K562 (cell line): Measurements from ENCODE around the gene TCEA3. TPM values are rescaled to one million over a fixed set of nuclear protein-coding genes. Genes with fewer than 3 reads are reported as not detected.
A peak's percentile ranks its signal among the peaks of the same experiment; 100 is the strongest.

ENCODE experiments used
- ETV5 ChIP-seq: sonication (generic); formaldehyde crosslinking; IDR thresholded peaks from 2 replicates; pipeline ENCODE4 v1.4.0; 2020; ENCODE audit warnings: low read depth, mild to moderate bottlenecking, missing genetic modification reagents
- HNRNPL ChIP-seq: fragments of 200-400 bp; formaldehyde crosslinking; IDR thresholded peaks from 2 replicates; pipeline ENCODE4 v1.6.1; 2017; ENCODE audit warnings: low read depth, mild to moderate bottlenecking, low read length
- KDM2B ChIP-seq: fragments of 250-450 bp; sonication (Bioruptor Pico); IDR thresholded peaks from 2 replicates; pipeline ENCODE4 v1.8.0; 2021; ENCODE audit warnings: mild to moderate bottlenecking, moderate library complexity
- POLR2G ChIP-seq: fragments of 200-400 bp; formaldehyde crosslinking; IDR thresholded peaks from 2 replicates; pipeline ENCODE4 v1.6.1; 2017; ENCODE audit warnings: low read depth, mild to moderate bottlenecking, antibody characterized with exemption, low read length, moderate library complexity
- SMARCC2 ChIP-seq: fragments of 450-650 bp; IDR thresholded peaks from 2 replicates; pipeline ENCODE4 v1.6.1; 2017; ENCODE audit warnings: antibody characterized with exemption, moderate library complexity, mild to moderate bottlenecking, low read depth
- ZNF311 ChIP-seq: fragments of 250-450 bp; sonication (Bioruptor Pico); IDR thresholded peaks from 2 replicates; pipeline ENCODE4 v1.4.0; 2020; ENCODE audit warnings: mild to moderate bottlenecking, moderate library complexity
- ZNF584 ChIP-seq: fragments of 200-800 bp; sonication (Bioruptor generic); IDR thresholded peaks from 2 replicates; pipeline ENCODE4 v1.6.1; 2016; ENCODE audit warnings: low read depth, mild to moderate bottlenecking, missing genetic modification characterization, missing compliant biosample characterization
- ZNF778 ChIP-seq: fragments of 450-650 bp; formaldehyde crosslinking; IDR thresholded peaks from 2 replicates; pipeline ENCODE4 v1.4.0; 2020; ENCODE audit warnings: mild to moderate bottlenecking, moderate library complexity
- polyA plus RNA-seq, 8 experiments: library from polyadenylated mRNA; depleted of rRNA in 4 of 8; stranded (reverse) in 5 of 8; unstranded in 3 of 8; fragments of >200 nt; fragmentation: Nextera tagmentation in 2 of 8; fragmentation: Illumina TruSeq in 1 of 8; extraction: Ambion mirVana in 2 of 8; extraction: Trizol in 1 of 8; gene quantifications; 2 replicates each; pipeline versions ENCODE4 v1.2.1 to v1.2.3, GENCODE V29; 2011 to 2014; ENCODE audit warnings: inconsistent platforms in 1 of 8, missing spikeins in 1 of 8
- total RNA-seq, 7 experiments: library from RNA; depleted of rRNA in 6 of 7; stranded (reverse); fragments of >200 nt in 6 of 7; fragmentation: Illumina TruSeq in 2 of 7; extraction: Trizol in 2 of 7; gene quantifications; 2 replicates each; pipeline versions ENCODE4 v1.2.1 to v1.2.3, GENCODE V29; 2011 to 2021; ENCODE audit warnings: low replicate concordance in 1 of 7
- TF ChIP-seq, protein P1 (sequence below): fragments of 200-800 bp; sonication (Bioruptor generic); IDR thresholded peaks from 2 replicates; pipeline ENCODE4 v1.6.1; 2017; ENCODE audit warnings: missing genetic modification characterization, missing compliant biosample characterization
- TF ChIP-seq, protein P2 (sequence below): sonication (generic); formaldehyde crosslinking; IDR thresholded peaks from 2 replicates; pipeline ENCODE4 v1.8.1; 2023; ENCODE audit warnings: mild to moderate bottlenecking, missing genetic modification reagents
- TF ChIP-seq, protein P3 (sequence below): sonication (generic); formaldehyde crosslinking; IDR thresholded peaks from 2 replicates; pipeline ENCODE4 v1.8.1; 2023; ENCODE audit warnings: missing genetic modification reagents, mild to moderate bottlenecking, borderline replicate concordance
- TF ChIP-seq, protein P4 (sequence below): fragments of 250-450 bp; sonication (Bioruptor Pico); IDR thresholded peaks from 2 replicates; pipeline ENCODE4 v1.8.0; 2022; ENCODE audit warnings: inconsistent platforms
- TF ChIP-seq, protein P5 (sequence below): sonication (generic); formaldehyde crosslinking; IDR thresholded peaks from 2 replicates; pipeline ENCODE4 v1.4.0; 2020; ENCODE audit warnings: mild to moderate bottlenecking, missing genetic modification reagents

The TCEA3 gene
- total and polyA plus RNA-seq, 9 of the 15 experiments (the other 6 are each of a cell fraction or from before 2014, with no cell fraction given), result 0.03 to 0.55 (median 0.36) TPM

DNA sequence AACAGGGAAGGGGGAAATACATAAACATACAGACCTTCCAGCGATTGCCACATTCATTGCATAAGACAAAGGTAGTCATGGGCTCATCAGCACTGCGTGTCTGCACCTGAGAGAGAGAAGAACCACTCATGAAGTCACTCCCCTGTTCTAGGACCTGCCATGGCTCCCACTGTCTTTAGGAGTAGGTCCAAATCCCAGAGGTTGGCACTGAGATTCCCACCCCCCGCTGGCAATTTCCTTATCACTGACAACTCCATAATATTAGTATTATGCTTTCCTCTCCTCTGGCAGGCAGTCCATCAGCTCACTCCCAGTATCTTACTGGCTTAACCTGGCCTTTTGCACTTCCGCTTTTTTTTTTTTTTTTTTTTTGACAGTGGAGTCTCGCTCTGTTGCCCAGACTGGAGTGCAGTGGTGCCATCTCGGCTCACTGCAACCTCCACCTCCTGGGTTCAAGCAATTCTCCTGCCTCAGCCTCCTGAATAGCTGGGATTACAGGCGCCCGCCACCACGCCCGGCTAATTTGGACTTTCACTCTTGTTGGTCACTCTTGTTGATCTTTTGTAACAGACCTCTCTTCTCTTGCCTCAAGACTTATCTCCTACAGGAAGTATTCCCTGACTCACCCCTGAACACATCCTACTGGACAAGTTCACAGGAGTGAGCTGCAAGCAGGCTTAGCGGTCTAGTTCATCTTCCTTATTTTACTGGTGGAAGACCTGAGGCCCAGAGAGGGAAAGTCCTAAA, 40.1 kb downstream of the TCEA3 start (continued):
- TF ChIP-seq, protein P1, sequence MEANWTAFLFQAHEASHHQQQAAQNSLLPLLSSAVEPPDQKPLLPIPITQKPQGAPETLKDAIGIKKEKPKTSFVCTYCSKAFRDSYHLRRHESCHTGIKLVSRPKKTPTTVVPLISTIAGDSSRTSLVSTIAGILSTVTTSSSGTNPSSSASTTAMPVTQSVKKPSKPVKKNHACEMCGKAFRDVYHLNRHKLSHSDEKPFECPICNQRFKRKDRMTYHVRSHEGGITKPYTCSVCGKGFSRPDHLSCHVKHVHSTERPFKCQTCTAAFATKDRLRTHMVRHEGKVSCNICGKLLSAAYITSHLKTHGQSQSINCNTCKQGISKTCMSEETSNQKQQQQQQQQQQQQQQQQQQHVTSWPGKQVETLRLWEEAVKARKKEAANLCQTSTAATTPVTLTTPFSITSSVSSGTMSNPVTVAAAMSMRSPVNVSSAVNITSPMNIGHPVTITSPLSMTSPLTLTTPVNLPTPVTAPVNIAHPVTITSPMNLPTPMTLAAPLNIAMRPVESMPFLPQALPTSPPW (CRISPR knock-in tag), result peak; percentile 20; the same call in 1 of the 2 replicates
- TF ChIP-seq SMARCC2, result peak; percentile 69; the same call in 1 of the 2 replicates
- TF ChIP-seq HNRNPL, result no peak
- TF ChIP-seq ZNF778, result no peak
- TF ChIP-seq, protein P2, sequence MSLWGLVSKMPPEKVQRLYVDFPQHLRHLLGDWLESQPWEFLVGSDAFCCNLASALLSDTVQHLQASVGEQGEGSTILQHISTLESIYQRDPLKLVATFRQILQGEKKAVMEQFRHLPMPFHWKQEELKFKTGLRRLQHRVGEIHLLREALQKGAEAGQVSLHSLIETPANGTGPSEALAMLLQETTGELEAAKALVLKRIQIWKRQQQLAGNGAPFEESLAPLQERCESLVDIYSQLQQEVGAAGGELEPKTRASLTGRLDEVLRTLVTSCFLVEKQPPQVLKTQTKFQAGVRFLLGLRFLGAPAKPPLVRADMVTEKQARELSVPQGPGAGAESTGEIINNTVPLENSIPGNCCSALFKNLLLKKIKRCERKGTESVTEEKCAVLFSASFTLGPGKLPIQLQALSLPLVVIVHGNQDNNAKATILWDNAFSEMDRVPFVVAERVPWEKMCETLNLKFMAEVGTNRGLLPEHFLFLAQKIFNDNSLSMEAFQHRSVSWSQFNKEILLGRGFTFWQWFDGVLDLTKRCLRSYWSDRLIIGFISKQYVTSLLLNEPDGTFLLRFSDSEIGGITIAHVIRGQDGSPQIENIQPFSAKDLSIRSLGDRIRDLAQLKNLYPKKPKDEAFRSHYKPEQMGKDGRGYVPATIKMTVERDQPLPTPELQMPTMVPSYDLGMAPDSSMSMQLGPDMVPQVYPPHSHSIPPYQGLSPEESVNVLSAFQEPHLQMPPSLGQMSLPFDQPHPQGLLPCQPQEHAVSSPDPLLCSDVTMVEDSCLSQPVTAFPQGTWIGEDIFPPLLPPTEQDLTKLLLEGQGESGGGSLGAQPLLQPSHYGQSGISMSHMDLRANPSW (CRISPR knock-in tag), result no peak
- TF ChIP-seq, protein P3, sequence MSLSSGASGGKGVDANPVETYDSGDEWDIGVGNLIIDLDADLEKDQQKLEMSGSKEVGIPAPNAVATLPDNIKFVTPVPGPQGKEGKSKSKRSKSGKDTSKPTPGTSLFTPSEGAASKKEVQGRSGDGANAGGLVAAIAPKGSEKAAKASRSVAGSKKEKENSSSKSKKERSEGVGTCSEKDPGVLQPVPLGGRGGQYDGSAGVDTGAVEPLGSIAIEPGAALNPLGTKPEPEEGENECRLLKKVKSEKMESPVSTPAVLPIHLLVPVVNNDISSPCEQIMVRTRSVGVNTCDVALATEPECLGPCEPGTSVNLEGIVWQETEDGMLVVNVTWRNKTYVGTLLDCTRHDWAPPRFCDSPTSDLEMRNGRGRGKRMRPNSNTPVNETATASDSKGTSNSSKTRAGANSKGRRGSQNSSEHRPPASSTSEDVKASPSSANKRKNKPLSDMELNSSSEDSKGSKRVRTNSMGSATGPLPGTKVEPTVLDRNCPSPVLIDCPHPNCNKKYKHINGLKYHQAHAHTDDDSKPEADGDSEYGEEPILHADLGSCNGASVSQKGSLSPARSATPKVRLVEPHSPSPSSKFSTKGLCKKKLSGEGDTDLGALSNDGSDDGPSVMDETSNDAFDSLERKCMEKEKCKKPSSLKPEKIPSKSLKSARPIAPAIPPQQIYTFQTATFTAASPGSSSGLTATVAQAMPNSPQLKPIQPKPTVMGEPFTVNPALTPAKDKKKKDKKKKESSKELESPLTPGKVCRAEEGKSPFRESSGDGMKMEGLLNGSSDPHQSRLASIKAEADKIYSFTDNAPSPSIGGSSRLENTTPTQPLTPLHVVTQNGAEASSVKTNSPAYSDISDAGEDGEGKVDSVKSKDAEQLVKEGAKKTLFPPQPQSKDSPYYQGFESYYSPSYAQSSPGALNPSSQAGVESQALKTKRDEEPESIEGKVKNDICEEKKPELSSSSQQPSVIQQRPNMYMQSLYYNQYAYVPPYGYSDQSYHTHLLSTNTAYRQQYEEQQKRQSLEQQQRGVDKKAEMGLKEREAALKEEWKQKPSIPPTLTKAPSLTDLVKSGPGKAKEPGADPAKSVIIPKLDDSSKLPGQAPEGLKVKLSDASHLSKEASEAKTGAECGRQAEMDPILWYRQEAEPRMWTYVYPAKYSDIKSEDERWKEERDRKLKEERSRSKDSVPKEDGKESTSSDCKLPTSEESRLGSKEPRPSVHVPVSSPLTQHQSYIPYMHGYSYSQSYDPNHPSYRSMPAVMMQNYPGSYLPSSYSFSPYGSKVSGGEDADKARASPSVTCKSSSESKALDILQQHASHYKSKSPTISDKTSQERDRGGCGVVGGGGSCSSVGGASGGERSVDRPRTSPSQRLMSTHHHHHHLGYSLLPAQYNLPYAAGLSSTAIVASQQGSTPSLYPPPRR (CRISPR knock-in tag), result no peak
- TF ChIP-seq ETV5 (CRISPR knock-in tag), result peak; percentile 57; the same call in 1 of the 2 replicates
- TF ChIP-seq ZNF584, result peak; percentile 69; the same call in 1 of the 2 replicates
- TF ChIP-seq KDM2B (CRISPR knock-in tag), result no peak
- TF ChIP-seq ZNF311, result no peak
- TF ChIP-seq POLR2G, result no peak
- TF ChIP-seq, protein P4, sequence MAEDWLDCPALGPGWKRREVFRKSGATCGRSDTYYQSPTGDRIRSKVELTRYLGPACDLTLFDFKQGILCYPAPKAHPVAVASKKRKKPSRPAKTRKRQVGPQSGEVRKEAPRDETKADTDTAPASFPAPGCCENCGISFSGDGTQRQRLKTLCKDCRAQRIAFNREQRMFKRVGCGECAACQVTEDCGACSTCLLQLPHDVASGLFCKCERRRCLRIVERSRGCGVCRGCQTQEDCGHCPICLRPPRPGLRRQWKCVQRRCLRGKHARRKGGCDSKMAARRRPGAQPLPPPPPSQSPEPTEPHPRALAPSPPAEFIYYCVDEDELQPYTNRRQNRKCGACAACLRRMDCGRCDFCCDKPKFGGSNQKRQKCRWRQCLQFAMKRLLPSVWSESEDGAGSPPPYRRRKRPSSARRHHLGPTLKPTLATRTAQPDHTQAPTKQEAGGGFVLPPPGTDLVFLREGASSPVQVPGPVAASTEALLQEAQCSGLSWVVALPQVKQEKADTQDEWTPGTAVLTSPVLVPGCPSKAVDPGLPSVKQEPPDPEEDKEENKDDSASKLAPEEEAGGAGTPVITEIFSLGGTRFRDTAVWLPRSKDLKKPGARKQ (CRISPR knock-in tag), result no peak
- TF ChIP-seq, protein P5, sequence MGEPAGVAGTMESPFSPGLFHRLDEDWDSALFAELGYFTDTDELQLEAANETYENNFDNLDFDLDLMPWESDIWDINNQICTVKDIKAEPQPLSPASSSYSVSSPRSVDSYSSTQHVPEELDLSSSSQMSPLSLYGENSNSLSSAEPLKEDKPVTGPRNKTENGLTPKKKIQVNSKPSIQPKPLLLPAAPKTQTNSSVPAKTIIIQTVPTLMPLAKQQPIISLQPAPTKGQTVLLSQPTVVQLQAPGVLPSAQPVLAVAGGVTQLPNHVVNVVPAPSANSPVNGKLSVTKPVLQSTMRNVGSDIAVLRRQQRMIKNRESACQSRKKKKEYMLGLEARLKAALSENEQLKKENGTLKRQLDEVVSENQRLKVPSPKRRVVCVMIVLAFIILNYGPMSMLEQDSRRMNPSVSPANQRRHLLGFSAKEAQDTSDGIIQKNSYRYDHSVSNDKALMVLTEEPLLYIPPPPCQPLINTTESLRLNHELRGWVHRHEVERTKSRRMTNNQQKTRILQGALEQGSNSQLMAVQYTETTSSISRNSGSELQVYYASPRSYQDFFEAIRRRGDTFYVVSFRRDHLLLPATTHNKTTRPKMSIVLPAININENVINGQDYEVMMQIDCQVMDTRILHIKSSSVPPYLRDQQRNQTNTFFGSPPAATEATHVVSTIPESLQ (CRISPR knock-in tag), result no peak
